Gastrocnemius medialis (tissue), 4 donors: Measurements from ENCODE around the gene SEC11A. TPM values are rescaled to one million over a fixed set of nuclear protein-coding genes. Genes with fewer than 3 reads are reported as not detected.
"Not testable (repeated sequence)": the region's sequence is repeated elsewhere in the genome, so short reads cannot be mapped to it uniquely, and the experiment has no call there.

Source experiments
- ATAC-seq, 2 donors: fragments of 150-250 bp; one replicate each; pipeline ENCODE4 v1.9.1; 2016
- DNase-seq, 2 donors: peaks; one replicate each; pipeline ENCODE4 v3.0.0-alpha.2; 2019
- H3K27ac ChIP-seq, 4 donors: fragments of 200-600 bp; sonication (generic); 1 replicate in 1 of 4; 2 replicates in 3 of 4; pipeline ENCODE4 v1.5.1; 2016 to 2018; ENCODE audit warnings: mild to moderate bottlenecking in 2 of 4, moderate library complexity in 1 of 4
- H3K27me3 ChIP-seq, 3 donors: fragments of 200-600 bp; sonication (generic) in 2 of 3; 1 replicate in 1 of 3; 2 replicates in 2 of 3; pipeline versions ENCODE4 v1.5.1 to v1.6.0; 2016 to 2019; ENCODE audit warnings: mild to moderate bottlenecking in 1 of 3, moderate library complexity in 1 of 3
- H3K36me3 ChIP-seq, 2 donors: fragments of 200-600 bp; sonication (generic) in 1 of 2; one replicate each; pipeline ENCODE4 v1.5.1; 2017 to 2018
- H3K4me1 ChIP-seq, 2 donors: fragments of 200-600 bp; sonication (generic) in 1 of 2; one replicate each; pipeline ENCODE4 v1.5.1; 2016 to 2017; ENCODE audit warnings: mild to moderate bottlenecking in 2 of 2
- H3K4me3 ChIP-seq, 4 donors: fragments of 200-600 bp; sonication (generic) in 3 of 4; 1 replicate in 1 of 4; 2 replicates in 3 of 4; pipeline ENCODE4 v1.5.1; 2016 to 2019; ENCODE audit warnings: mild to moderate bottlenecking in 2 of 4
- H3K9me3 ChIP-seq, 3 donors: fragments of 200-600 bp; sonication (generic) in 2 of 3; 1 replicate in 1 of 3; 2 replicates in 2 of 3; pipeline ENCODE4 v1.5.1; 2016 to 2019
- CTCF ChIP-seq, 5 experiments: fragments of 450-650 bp in 3 of 5; fragments of 200-600 bp in 2 of 5; sonication (generic) in 2 of 5; IDR thresholded peaks in 4 of 5; conservative IDR thresholded peaks in 1 of 5; 1 replicate in 4 of 5; 2 replicates in 1 of 5; pipeline ENCODE4 v1.5.1; 2016 to 2019; ENCODE audit warnings: antibody characterized with exemption in 5 of 5, mild to moderate bottlenecking in 3 of 5, moderate library complexity in 3 of 5
- POLR2A ChIP-seq, 2 donors: fragments of 450-650 bp; IDR thresholded peaks; one replicate each; pipeline ENCODE4 v1.6.1; 2017; ENCODE audit warnings: antibody characterized with exemption in 2 of 2, mild to moderate bottlenecking in 2 of 2, moderate library complexity in 2 of 2
- in situ Hi-C, 4 donors: fragments of 200-750 bp; cut with MboI; loops; one replicate each; pipeline versions ENCODE4 v1.15.0 to v1.8.0; 2017; ENCODE audit warnings: low sequenced_read_pairs in 4 of 4
- intact Hi-C: fragments of 100-400 bp; cut with DNase I; formaldehyde crosslinking; loops from one replicate; pipeline ENCODE4 v1.15.1; 2023; ENCODE audit warnings: low total_unique reads
- total RNA-seq, 4 donors: library from RNA; depleted of rRNA; stranded (reverse); fragments of >200 nt; gene quantifications; one replicate each; pipeline versions ENCODE4 v1.1.0 to v1.2.3, GENCODE V29; 2016

Gene SEC11A
- total RNA-seq, 4 donors from 2014 or later, result 90.2 to 127 (median 118) TPM

GRCh38 chr15:84697236-84697990, 18.5 kb downstream of the SEC11A start:
- ATAC-seq, result no peak
- in situ Hi-C loops, result no loop called here
- no peak overlapping the region for H3K27ac ChIP-seq
- H3K27me3 ChIP-seq, result no peaks in the 10 kb centered on the region
- H3K36me3 ChIP-seq, result no peaks in the 10 kb centered on the region
- DNase-seq, result no peak
- TF ChIP-seq POLR2A (IDR thresholded peaks at IDR 0.05), result no peak
- no peak overlapping the region for H3K4me3 ChIP-seq
- intact Hi-C loops, result no loop called here
- no peaks in the 10 kb centered on the region for H3K9me3 ChIP-seq
- H3K4me1 ChIP-seq, result peaks cover 4 to 14% of the 10 kb centered on the region in 2 donors

- DNase-seq (no peak), ATAC-seq (no peak)
- intact Hi-C loops, result no loop called here
- Histone ChIP-seq H3K4me3 (no peak overlapping the region), H3K4me1 (peaks cover 0 to 16% of the 10 kb centered on the region in 2 donors), H3K36me3 (no peaks in the 10 kb centered on the region), H3K9me3 (no peaks in the 10 kb centered on the region), H3K27me3 (no peaks in the 10 kb centered on the region), H3K27ac (no peak overlapping the region)
- in situ Hi-C loops, result no loop called here
- TF ChIP-seq CTCF (IDR thresholded peaks at IDR 0.05 in 4 of 5, conservative IDR thresholded peaks at IDR 0.05 in 1 of 5) (no peak), POLR2A (IDR thresholded peaks at IDR 0.05) (no peak)
Measured at GRCh38 chr15:84696757-84697156, 19.2 kb downstream of the SEC11A start.

GRCh38 chr15:84690342-84690741, 25.6 kb downstream of the SEC11A start:
- TF ChIP-seq POLR2A (IDR thresholded peaks at IDR 0.05) (no peak), CTCF (IDR thresholded peaks at IDR 0.05 in 4 of 5, conservative IDR thresholded peaks at IDR 0.05 in 1 of 5) (no peak)
- peaks cover 0 to 8% of the 10 kb centered on the region in 2 donors for H3K4me1 ChIP-seq
- in situ Hi-C loops (no loop called here), intact Hi-C loops (no loop called here)
- no peak for DNase-seq
- H3K9me3 ChIP-seq, result no peaks in the 10 kb centered on the region
- no peak for ATAC-seq
- H3K27ac ChIP-seq, result no peak overlapping the region
- peaks cover 0 to 45% of the 10 kb centered on the region in 2 donors for H3K36me3 ChIP-seq
- H3K27me3 ChIP-seq, result no peaks in the 10 kb centered on the region
- H3K4me3 ChIP-seq, result no peak overlapping the region

GRCh38 chr15:84689858-84690257, 26.1 kb downstream of the SEC11A start:
- Histone ChIP-seq H3K4me3 (no peak overlapping the region), H3K36me3 (peaks cover 0 to 45% of the 10 kb centered on the region in 2 donors), H3K9me3 (no peaks in the 10 kb centered on the region), H3K27me3 (no peaks in the 10 kb centered on the region), H3K27ac (no peak overlapping the region), H3K4me1 (peaks cover 0 to 8% of the 10 kb centered on the region in 2 donors)
- DNase-seq, result no peak
- ATAC-seq, result no peak
- intact Hi-C loops (no loop called here), in situ Hi-C loops (no loop called here)
- no peak for TF ChIP-seq POLR2A (IDR thresholded peaks at IDR 0.05)
- TF ChIP-seq CTCF (IDR thresholded peaks at IDR 0.05 in 4 of 5, conservative IDR thresholded peaks at IDR 0.05 in 1 of 5), result no peak

- ATAC-seq, H3K9me3 ChIP-seq, H3K27ac ChIP-seq, DNase-seq, H3K4me3 ChIP-seq, H3K27me3 ChIP-seq, in situ Hi-C loops, H3K4me1 ChIP-seq, intact Hi-C loops: not testable (repeated sequence)
- peaks cover 0 to 50% of the 10 kb centered on the region in 2 donors for H3K36me3 ChIP-seq
Measured at GRCh38 chr15:84686446-84686845, 29.5 kb downstream of the SEC11A start.
